Mesenchymal stem cell (in vitro differentiated cells and primary cell): Measurements from ENCODE around the gene UROD.

ENCODE experiments used
- DNase-seq: peaks from one replicate; pipeline ENCODE4 v3.0.0-alpha.2; 2013
- H2AFZ ChIP-seq: one replicate; pipeline ENCODE4 v1.6.1; 2013; ENCODE audit warnings: low read depth, mild to moderate bottlenecking, control low read depth, inconsistent platforms, low read length, moderate library complexity
- H2AK5ac ChIP-seq: 2 replicates; pipeline ENCODE4 v1.6.1; 2013; ENCODE audit warnings: low read length, moderate library complexity, mild to moderate bottlenecking, inconsistent platforms; ENCODE audit not compliant: severe bottlenecking
- H2BK120ac ChIP-seq: one replicate; pipeline ENCODE4 v1.6.1; 2013; ENCODE audit warnings: low read depth, mild to moderate bottlenecking, inconsistent platforms, low read length, moderate library complexity
- H2BK12ac ChIP-seq, 2 experiments: one replicate each; pipeline ENCODE4 v1.6.1; 2013; ENCODE audit warnings: inconsistent platforms in 2 of 2, low read length in 2 of 2, mild to moderate bottlenecking in 2 of 2, moderate library complexity in 2 of 2, control low read depth in 1 of 2
- H2BK15ac ChIP-seq: one replicate; pipeline ENCODE4 v1.6.1; 2013; ENCODE audit warnings: mild to moderate bottlenecking, low read depth, inconsistent platforms; ENCODE audit not compliant: poor library complexity, severe bottlenecking
- H2BK5ac ChIP-seq: 2 replicates; pipeline ENCODE4 v1.6.1; 2013; ENCODE audit warnings: low read depth, mild to moderate bottlenecking, low read length, control low read depth, inconsistent platforms; ENCODE audit not compliant: poor library complexity, severe bottlenecking
- H3K14ac ChIP-seq, 2 experiments: one replicate each; pipeline ENCODE4 v1.6.1; 2013; ENCODE audit warnings: inconsistent platforms in 2 of 2, low read length in 2 of 2, control low read depth in 1 of 2, mild to moderate bottlenecking in 1 of 2, moderate library complexity in 1 of 2
- H3K18ac ChIP-seq, 2 experiments: one replicate each; pipeline ENCODE4 v1.6.1; 2013; ENCODE audit warnings: inconsistent platforms in 2 of 2, low read length in 2 of 2, control low read depth in 1 of 2, low read depth in 1 of 2, mild to moderate bottlenecking in 1 of 2
- H3K23ac ChIP-seq, 2 experiments: one replicate each; pipeline ENCODE4 v1.6.1; 2013; ENCODE audit warnings: inconsistent platforms in 2 of 2, low read length in 2 of 2, mild to moderate bottlenecking in 2 of 2, moderate library complexity in 2 of 2, control low read depth in 1 of 2
- H3K27ac ChIP-seq: 2 replicates; pipeline ENCODE4 v1.5.1; 2013; ENCODE audit warnings: mild to moderate bottlenecking, moderate library complexity, low read length, control low read depth, inconsistent platforms; ENCODE audit not compliant: poor library complexity, severe bottlenecking
- H3K27me3 ChIP-seq, 2 experiments: 2 replicates each; pipeline versions ENCODE4 v1.6.1 to v1.7.0; 2013; ENCODE audit warnings: low read length in 2 of 2, mild to moderate bottlenecking in 2 of 2, moderate library complexity in 2 of 2, control low read depth in 1 of 2, inconsistent platforms in 1 of 2; ENCODE audit not compliant: control insufficient read depth in 1 of 2, insufficient read depth in 1 of 2
- H3K36me3 ChIP-seq, 2 experiments: 2 replicates each; pipeline versions ENCODE4 v1.6.1 to v1.7.0; 2013; ENCODE audit warnings: low read length in 2 of 2, control low read depth in 1 of 2, inconsistent platforms in 1 of 2, low read depth in 1 of 2, mild to moderate bottlenecking in 1 of 2; ENCODE audit not compliant: insufficient read depth in 2 of 2, control insufficient read depth in 1 of 2
- H3K4ac ChIP-seq, 2 experiments: one replicate each; pipeline ENCODE4 v1.6.1; 2013; ENCODE audit warnings: inconsistent platforms in 2 of 2, low read length in 2 of 2, mild to moderate bottlenecking in 2 of 2, moderate library complexity in 2 of 2, control low read depth in 1 of 2, low read depth in 1 of 2
- H3K4me1 ChIP-seq: 2 replicates; pipeline ENCODE4 v1.6.1; 2013; ENCODE audit warnings: low read depth, low read length, control low read depth; ENCODE audit not compliant: control insufficient read depth, insufficient read depth
- H3K4me2 ChIP-seq: 2 replicates; pipeline ENCODE4 v1.6.1; 2013; ENCODE audit warnings: low read length, mild to moderate bottlenecking, inconsistent platforms; ENCODE audit not compliant: poor library complexity, severe bottlenecking
- H3K4me3 ChIP-seq, 2 experiments: 2 replicates each; pipeline versions ENCODE4 v1.5.1 to v1.7.0; 2013; ENCODE audit warnings: low read length in 2 of 2, mild to moderate bottlenecking in 2 of 2, control low read depth in 1 of 2, low read depth in 1 of 2; ENCODE audit not compliant: insufficient read depth in 1 of 2
- H3K79me1 ChIP-seq: replicated peaks from 2 replicates; pipeline ENCODE4 v1.6.1; 2013; ENCODE audit warnings: mild to moderate bottlenecking, control low read depth, low read length, inconsistent platforms; ENCODE audit not compliant: poor library complexity, severe bottlenecking
- H3K9ac ChIP-seq: 2 replicates; pipeline ENCODE4 v1.7.0; 2013; ENCODE audit warnings: mild to moderate bottlenecking, low read length, moderate library complexity
- H3K9me3 ChIP-seq: 2 replicates; pipeline ENCODE4 v1.7.0; 2013; ENCODE audit warnings: mild to moderate bottlenecking, low read length; ENCODE audit not compliant: control insufficient read depth
- H4K8ac ChIP-seq: one replicate; pipeline ENCODE4 v1.6.1; 2013; ENCODE audit warnings: inconsistent platforms, mild to moderate bottlenecking, low read length, moderate library complexity
- H4K91ac ChIP-seq: one replicate; pipeline ENCODE4 v1.6.1; 2013; ENCODE audit warnings: mild to moderate bottlenecking, low read length, inconsistent platforms
- WGBS: methylation state at CpG from one replicate; pipeline ENCODE4 v1.1.7; 2013; ENCODE audit warnings: mixed read lengths; 5-methylcytosine and 5-hydroxymethylcytosine counted together

UROD gene

GRCh38 chr1:45033356-45033755, 21.3 kb downstream of the UROD start:
- H3K4me3 ChIP-seq: no peak overlapping the region
- H3K4me2 ChIP-seq: no peak overlapping the region
- no peak overlapping the region for H3K14ac ChIP-seq
- H3K4ac ChIP-seq: no peak overlapping the region
- no CpG with 5 or more reads among the region's 1 CpG for WGBS
- no peak for DNase-seq
- no peak overlapping the region for H2AFZ ChIP-seq
- no peaks in the 10 kb centered on the region for H3K4me1 ChIP-seq
- no peak overlapping the region for H4K8ac ChIP-seq
- no peaks in the 10 kb centered on the region for H3K9me3 ChIP-seq
- H3K27ac ChIP-seq: no peak overlapping the region
- H3K23ac ChIP-seq: no peak overlapping the region
- no peak overlapping the region for H3K18ac ChIP-seq
- H2BK5ac ChIP-seq: no peak overlapping the region
- H3K9ac ChIP-seq: no peak overlapping the region
- H2BK120ac ChIP-seq: no peak overlapping the region
- no peaks in the 10 kb centered on the region for H3K79me1 ChIP-seq
- no peaks in the 10 kb centered on the region for H3K27me3 ChIP-seq
- no peaks in the 10 kb centered on the region for H3K36me3 ChIP-seq
- no peak overlapping the region for H2BK15ac ChIP-seq
- no peak overlapping the region for H2AK5ac ChIP-seq
- H2BK12ac ChIP-seq: no peak overlapping the region
- H4K91ac ChIP-seq: no peak overlapping the region

- H3K9me3 ChIP-seq: no peaks in the 10 kb centered on the region
- no peak overlapping the region for H3K4ac ChIP-seq
- H2BK15ac ChIP-seq: no peak overlapping the region
- no peaks in the 10 kb centered on the region for H3K79me1 ChIP-seq
- H4K8ac ChIP-seq: no peak overlapping the region
- H3K18ac ChIP-seq: no peak overlapping the region
- no peak overlapping the region for H3K27ac ChIP-seq
- H3K4me3 ChIP-seq: no peak overlapping the region
- no peak overlapping the region for H3K4me2 ChIP-seq
- H2BK120ac ChIP-seq: no peak overlapping the region
- no peak overlapping the region for H3K14ac ChIP-seq
- no peak for DNase-seq
- H2AFZ ChIP-seq: no peak overlapping the region
- no peak overlapping the region for H2AK5ac ChIP-seq
- no peak overlapping the region for H3K23ac ChIP-seq
- no peaks in the 10 kb centered on the region for H3K4me1 ChIP-seq
- no peak overlapping the region for H4K91ac ChIP-seq
- WGBS: 82% methylated on average over 7 of the region's 7 CpGs
- H2BK5ac ChIP-seq: no peak overlapping the region
- H2BK12ac ChIP-seq: no peak overlapping the region
- H3K36me3 ChIP-seq: no peaks in the 10 kb centered on the region
- H3K9ac ChIP-seq: no peak overlapping the region
- H3K27me3 ChIP-seq: no peaks in the 10 kb centered on the region
Observed at GRCh38 chr1:45035631-45036301, 23.7 kb downstream of the UROD start.

- Histone ChIP-seq H2BK5ac (no peak overlapping the region), H4K8ac (no peak overlapping the region), H2AK5ac (no peak overlapping the region), H2BK12ac (no peak overlapping the region), H3K9me3 (no peaks in the 10 kb centered on the region), H3K27me3 (no peaks in the 10 kb centered on the region), H3K4ac (no peak overlapping the region), H3K79me1 (no peaks in the 10 kb centered on the region), H2BK15ac (no peak overlapping the region), H4K91ac (no peak overlapping the region), H3K23ac (no peak overlapping the region), H3K18ac (no peak overlapping the region), H3K14ac (no peak overlapping the region), H3K36me3 (no peaks in the 10 kb centered on the region), H3K4me3 (no peak overlapping the region), H3K27ac (no peak overlapping the region), H2BK120ac (no peak overlapping the region), H3K9ac (no peak overlapping the region), H3K4me2 (no peak overlapping the region), H2AFZ (no peak overlapping the region), H3K4me1 (no peaks in the 10 kb centered on the region)
- no peak for DNase-seq
Observed at GRCh38 chr1:45037456-45037855, 25.4 kb downstream of the UROD start.

- no peak overlapping the region for H2BK5ac ChIP-seq
- H3K79me1 ChIP-seq: no peaks in the 10 kb centered on the region
- no peak overlapping the region for H4K91ac ChIP-seq
- no peaks in the 10 kb centered on the region for H3K36me3 ChIP-seq
- H3K23ac ChIP-seq: no peak overlapping the region
- no peak overlapping the region for H2BK12ac ChIP-seq
- no peaks in the 10 kb centered on the region for H3K27me3 ChIP-seq
- H3K9ac ChIP-seq: no peak overlapping the region
- no peak overlapping the region for H3K4me2 ChIP-seq
- no peak overlapping the region for H4K8ac ChIP-seq
- no peaks in the 10 kb centered on the region for H3K9me3 ChIP-seq
- H3K4ac ChIP-seq: no peak overlapping the region
- 80% methylated on average over 2 of the region's 2 CpGs for WGBS
- no peak overlapping the region for H3K18ac ChIP-seq
- no peak overlapping the region for H2BK120ac ChIP-seq
- H3K4me1 ChIP-seq: no peaks in the 10 kb centered on the region
- no peak overlapping the region for H2AK5ac ChIP-seq
- H2BK15ac ChIP-seq: no peak overlapping the region
- no peak for DNase-seq
- no peak overlapping the region for H2AFZ ChIP-seq
- H3K14ac ChIP-seq: no peak overlapping the region
- no peak overlapping the region for H3K27ac ChIP-seq
- H3K4me3 ChIP-seq: no peak overlapping the region
Observed at GRCh38 chr1:45038240-45038639, 26.2 kb downstream of the UROD start.
